Caco-2 (cell line): Measurements from ENCODE around the gene CPVL. TPM values are rescaled to one million over a fixed set of nuclear protein-coding genes. Genes with fewer than 3 reads are reported as not detected.

ENCODE experiments used
- BruUV-seq: library from RNA; stranded (reverse); fragments of 400-500 nt; replicated peaks from 2 replicates; lab custom pipeline; 2021; lab: Mats Ljungman, UMichigan
- CTCF ChIA-PET: fragments of 300-600 bp; sonication (Branson Sonifier 250); formaldehyde crosslinking; loops from one replicate; lab custom pipeline; 2022; ENCODE audit warnings: antibody characterized with exemption; lab: Charles Lee
- POLR2A ChIA-PET: fragments of 300-600 bp; sonication (Branson Sonifier 250); formaldehyde crosslinking; loops from one replicate; lab custom pipeline; 2022; ENCODE audit warnings: antibody characterized with exemption; lab: Charles Lee
- DNase-seq, 2 experiments: peaks; one replicate each; pipeline versions ENCODE4 v3.0.0 to v3.0.0-alpha.2; 2020 to 2022
- H3K27me3 ChIP-seq: replicated peaks from 2 replicates; pipeline ENCODE4 v1.6.0; 2011; ENCODE audit warnings: low read length; ENCODE audit not compliant: control insufficient read depth, insufficient read depth
- H3K36me3 ChIP-seq: 2 replicates; pipeline ENCODE4 v1.5.1; 2011; ENCODE audit warnings: low read length; ENCODE audit not compliant: control insufficient read depth, insufficient read depth
- H3K4me1 ChIP-seq: fragments of 250-450 bp; sonication (Bioruptor Pico); 2 replicates; pipeline ENCODE4 v1.5.1; 2020; ENCODE audit warnings: mild to moderate bottlenecking
- H3K4me3 ChIP-seq: 2 replicates; pipeline ENCODE4 v1.5.1; 2011; ENCODE audit warnings: low read depth, mild to moderate bottlenecking, control low read depth, low read length
- H3K9me3 ChIP-seq: fragments of 250-450 bp; sonication (Bioruptor Pico); 2 replicates; pipeline ENCODE4 v1.5.1; 2020; ENCODE audit warnings: mild to moderate bottlenecking, moderate library complexity
- H3K27ac Mint-ChIP-seq: one replicate; pipeline ENCODE4 v1.8.0; 2022; ENCODE audit warnings: mixed read lengths; ENCODE audit not compliant: unreplicated experiment
- H3K27me3 Mint-ChIP-seq: one replicate; pipeline ENCODE4 v1.8.0; 2022; ENCODE audit warnings: mixed read lengths; ENCODE audit not compliant: insufficient read depth, unreplicated experiment
- H3K36me3 Mint-ChIP-seq: one replicate; pipeline ENCODE4 v1.8.0; 2022; ENCODE audit warnings: mild to moderate bottlenecking, mixed read lengths; ENCODE audit not compliant: insufficient read depth, unreplicated experiment
- H3K4me1 Mint-ChIP-seq: one replicate; pipeline ENCODE4 v1.8.0; 2022; ENCODE audit warnings: low read depth, mixed read lengths; ENCODE audit not compliant: unreplicated experiment
- H3K4me3 Mint-ChIP-seq: one replicate; pipeline ENCODE4 v1.8.0; 2022; ENCODE audit warnings: mild to moderate bottlenecking, moderate library complexity, mixed read lengths; ENCODE audit not compliant: unreplicated experiment
- H3K9me3 Mint-ChIP-seq: one replicate; pipeline ENCODE4 v1.8.0; 2022; ENCODE audit warnings: mixed read lengths; ENCODE audit not compliant: unreplicated experiment
- CTCF ChIP-seq, 2 experiments: fragments of 200-600 bp in 1 of 2; IDR thresholded peaks; 1 replicate in 1 of 2; 2 replicates in 1 of 2; pipeline versions ENCODE4 v1.5.1 to v1.8.0; 2011 to 2022; ENCODE audit warnings: antibody characterized with exemption in 1 of 2, control low read depth in 1 of 2, inconsistent platforms in 1 of 2, low read depth in 1 of 2, low read length in 1 of 2, mild to moderate bottlenecking in 1 of 2, moderate library complexity in 1 of 2; ENCODE audit not compliant: insufficient read depth in 1 of 2, severe bottlenecking in 1 of 2, unreplicated experiment in 1 of 2
- intact Hi-C: fragments of 100-400 bp; cut with micrococcal nuclease; formaldehyde crosslinking; loops from one replicate; pipeline ENCODE4 v1.10.0; 2022; ENCODE audit not compliant: unreplicated experiment
- total RNA-seq: library from RNA; stranded (reverse); gene quantifications from 2 replicates; pipeline ENCODE4 v1.2.3, GENCODE V29; 2022

Gene CPVL
- total RNA-seq, 1 experiment from 2014 or later: 109 TPM

GRCh38 chr7:28976022-28976421 is 170.3 kb downstream of the CPVL start:
- H3K4me3 Mint-ChIP-seq: no peak overlapping the region
- Histone ChIP-seq H3K27me3 (no peaks in the 10 kb centered on the region), H3K9me3 (no peaks in the 10 kb centered on the region), H3K36me3 (no peaks in the 10 kb centered on the region), H3K4me3 (no peak overlapping the region), H3K4me1 (no peaks in the 10 kb centered on the region)
- no peak overlapping the region for H3K27ac Mint-ChIP-seq
- ChIA-PET CTCF (no interaction called here), POLR2A (no interaction called here)
- no peaks in the 10 kb centered on the region for H3K27me3 Mint-ChIP-seq
- intact Hi-C loops: no loop called here
- H3K4me1 Mint-ChIP-seq: peaks cover 3% of the 10 kb centered on the region
- H3K36me3 Mint-ChIP-seq: no peaks in the 10 kb centered on the region
- H3K9me3 Mint-ChIP-seq: peaks cover 21% of the 10 kb centered on the region
- no TSS peak for BruUV-seq
- no peak for TF ChIP-seq CTCF (IDR thresholded peaks at IDR 0.05; ENCODE audit: insufficient read depth in 1 of 2, low read depth in 1 of 2, low read length in 1 of 2, severe bottlenecking in 1 of 2, unreplicated experiment in 1 of 2)
- DNase-seq: no peak

- POLR2A ChIA-PET: no interaction called here
- DNase-seq: no peak
- no TSS peak for BruUV-seq
- intact Hi-C loops: no loop called here
- Mint-ChIP-seq H3K4me1 (no peaks in the 10 kb centered on the region), H3K27ac (no peak overlapping the region), H3K4me3 (no peak overlapping the region), H3K27me3 (no peaks in the 10 kb centered on the region), H3K36me3 (no peaks in the 10 kb centered on the region), H3K9me3 (peaks cover 21% of the 10 kb centered on the region)
- Histone ChIP-seq H3K4me3 (no peak overlapping the region), H3K36me3 (no peaks in the 10 kb centered on the region), H3K4me1 (no peaks in the 10 kb centered on the region), H3K9me3 (no peaks in the 10 kb centered on the region), H3K27me3 (no peaks in the 10 kb centered on the region)
- CTCF ChIA-PET: no interaction called here
- no peak for TF ChIP-seq CTCF (IDR thresholded peaks at IDR 0.05; ENCODE audit: insufficient read depth in 1 of 2, low read depth in 1 of 2, low read length in 1 of 2, severe bottlenecking in 1 of 2, unreplicated experiment in 1 of 2)
These were observed 172.7 kb downstream of the CPVL start for GRCh38 chr7:28973591-28973990.

GRCh38 chr7:28964056-28964455 is 182.3 kb downstream of the CPVL start:
- Histone ChIP-seq H3K4me1 (0 out of 2 replicates have a peak, but pooled peaks cover 5% of the 10 kb centered on the region), H3K9me3 (no peaks in the 10 kb centered on the region), H3K27me3 (no peaks in the 10 kb centered on the region), H3K36me3 (no peaks in the 10 kb centered on the region), H3K4me3 (no peak overlapping the region)
- Mint-ChIP-seq H3K9me3 (no peaks in the 10 kb centered on the region), H3K36me3 (no peaks in the 10 kb centered on the region), H3K4me3 (no peak overlapping the region), H3K4me1 (peaks cover 11% of the 10 kb centered on the region), H3K27ac (no peak overlapping the region), H3K27me3 (no peaks in the 10 kb centered on the region)
- CTCF ChIA-PET: interaction anchor here (1.1 kb wide), 1 partner anchor 226 kb away, joined by 3 read pairs; no protein-coding TSS in a partner anchor
- TF ChIP-seq CTCF (IDR thresholded peaks at IDR 0.05; ENCODE audit: insufficient read depth in 1 of 2, low read depth in 1 of 2, low read length in 1 of 2, severe bottlenecking in 1 of 2, unreplicated experiment in 1 of 2): no peak
- DNase-seq: no peak
- POLR2A ChIA-PET: no interaction called here
- intact Hi-C loops: no loop called here
- no TSS peak for BruUV-seq
